ENCODE data around the gene RMDN2. TPM values are rescaled to one million over a fixed set of nuclear protein-coding genes. Genes with fewer than 3 reads are reported as not detected.

The RMDN2 gene
- total RNA-seq, 3 donors from 2014 or later = 9.8 to 14.4 (median 11.5) TPM

DNA sequence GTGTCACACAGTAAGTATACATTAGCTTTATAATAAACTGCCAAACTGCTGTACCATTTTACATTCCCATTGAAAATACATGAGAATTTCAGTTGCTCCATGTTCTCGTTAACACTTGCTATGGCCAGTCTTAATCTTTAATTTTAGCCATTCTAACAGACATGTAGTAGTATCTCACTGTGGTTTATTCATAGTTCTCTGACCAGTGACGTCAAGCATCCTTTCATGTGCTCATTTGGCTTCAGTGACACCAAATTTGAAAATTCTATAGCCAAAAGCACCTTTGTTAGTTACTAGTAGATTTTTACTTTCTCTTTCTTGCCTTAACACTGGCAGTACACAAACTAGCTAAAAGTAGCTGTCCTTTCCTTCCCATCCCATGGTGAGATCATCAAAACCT is 107.9 kb downstream of the RMDN2 start:
- no peak for DNase-seq (ENCODE audit: low spot score in 2 of 2)
- intact Hi-C loops (cut with DNase I; ENCODE audit: low total_unique reads) = no loop called here
- no peaks in the 10 kb centered on the region for H3K36me3 ChIP-seq
- H3K4me3 ChIP-seq = no peak overlapping the region
- no peaks in the 10 kb centered on the region for H3K9me3 ChIP-seq
- no peak overlapping the region for H3K27ac ChIP-seq
- no peaks in the 10 kb centered on the region for H3K27me3 ChIP-seq
- TF ChIP-seq POLR2A (IDR thresholded peaks at IDR 0.05) = no peak
- no peak for TF ChIP-seq POLR2AphosphoS5 (IDR thresholded peaks at IDR 0.05)
- TF ChIP-seq CTCF (IDR thresholded peaks at IDR 0.05) = no peak
- H3K4me1 ChIP-seq = no peaks in the 10 kb centered on the region

- no peaks in the 10 kb centered on the region for H3K4me1 ChIP-seq
- H3K27ac ChIP-seq = peak overlapping the region in 1 of 2 donors; percentile 21
- intact Hi-C loops (cut with DNase I; ENCODE audit: low total_unique reads) = no loop called here
- H3K36me3 ChIP-seq = no peaks in the 10 kb centered on the region
- H3K27me3 ChIP-seq = no peaks in the 10 kb centered on the region
- TF ChIP-seq POLR2AphosphoS5 (IDR thresholded peaks at IDR 0.05) (no peak), POLR2A (IDR thresholded peaks at IDR 0.05) (no peak), CTCF (IDR thresholded peaks at IDR 0.05) (no peak)
- H3K4me3 ChIP-seq = no peak overlapping the region
- H3K9me3 ChIP-seq = no peaks in the 10 kb centered on the region
- DNase-seq (ENCODE audit: low spot score in 2 of 2) = no peak
Observed at GRCh38 chr2:38033646-38034045, 108.6 kb downstream of the RMDN2 start.

DNA sequence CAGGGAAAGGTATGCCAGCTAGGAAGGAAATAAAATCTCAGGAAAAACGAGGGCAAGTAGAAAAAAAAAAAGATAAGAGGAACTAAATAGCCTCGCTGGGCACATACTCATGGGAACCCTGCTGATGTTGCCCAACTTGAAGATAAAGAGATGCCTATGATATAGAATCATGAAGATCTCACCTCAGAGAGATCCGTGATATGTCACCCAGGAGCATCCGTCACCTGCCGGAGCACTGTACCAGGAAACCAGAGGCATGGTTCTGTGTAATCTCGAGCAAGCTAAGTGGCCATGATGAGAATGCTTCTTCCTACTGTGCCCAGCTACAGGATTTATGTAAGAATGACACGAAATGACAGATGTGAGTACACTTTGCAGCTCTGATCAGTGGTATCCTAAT is 110.9 kb downstream of the RMDN2 start:
- TF ChIP-seq CTCF (IDR thresholded peaks at IDR 0.05) (no peak), POLR2AphosphoS5 (IDR thresholded peaks at IDR 0.05) (no peak), POLR2A (IDR thresholded peaks at IDR 0.05) (no peak)
- no peak for DNase-seq (ENCODE audit: low spot score in 2 of 2)
- Histone ChIP-seq H3K27ac (no peak overlapping the region), H3K4me3 (no peak overlapping the region), H3K36me3 (no peaks in the 10 kb centered on the region), H3K27me3 (no peaks in the 10 kb centered on the region), H3K9me3 (no peaks in the 10 kb centered on the region), H3K4me1 (no peaks in the 10 kb centered on the region)
- intact Hi-C loops (cut with DNase I; ENCODE audit: low total_unique reads) = no loop called here

DNA sequence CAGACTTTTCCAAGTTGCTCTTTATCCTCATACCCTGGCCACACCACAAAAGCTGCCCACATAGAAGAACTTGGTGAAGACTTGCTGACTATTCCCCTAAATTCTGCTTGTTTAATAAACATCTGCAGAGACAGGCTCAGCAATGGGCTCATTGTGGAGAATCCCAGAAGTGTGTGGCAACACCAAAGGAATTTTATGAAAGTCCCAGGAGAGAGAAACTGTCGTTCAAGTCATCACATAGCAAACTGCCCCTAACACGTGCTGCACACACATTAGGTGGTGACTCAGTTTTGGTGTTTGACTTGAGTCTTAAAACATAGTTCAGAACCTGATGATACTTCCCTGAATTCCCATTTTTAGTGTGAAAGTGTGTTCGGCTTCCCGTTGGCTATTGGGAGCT is 112.2 kb downstream of the RMDN2 start:
- H3K36me3 ChIP-seq = no peaks in the 10 kb centered on the region
- TF ChIP-seq CTCF (IDR thresholded peaks at IDR 0.05) (no peak), POLR2A (IDR thresholded peaks at IDR 0.05) (no peak)
- DNase-seq (ENCODE audit: low spot score in 2 of 2) = no peak
- H3K4me3 ChIP-seq = peak overlapping the region in 1 of 3 donors; percentile 60
- H3K4me1 ChIP-seq = no peaks in the 10 kb centered on the region
- no peaks in the 10 kb centered on the region for H3K27me3 ChIP-seq
- H3K9me3 ChIP-seq = no peaks in the 10 kb centered on the region
- intact Hi-C loops (cut with DNase I; ENCODE audit: low total_unique reads) = no loop called here
- H3K27ac ChIP-seq = peak overlapping the region; percentile 56 to 90

DNA sequence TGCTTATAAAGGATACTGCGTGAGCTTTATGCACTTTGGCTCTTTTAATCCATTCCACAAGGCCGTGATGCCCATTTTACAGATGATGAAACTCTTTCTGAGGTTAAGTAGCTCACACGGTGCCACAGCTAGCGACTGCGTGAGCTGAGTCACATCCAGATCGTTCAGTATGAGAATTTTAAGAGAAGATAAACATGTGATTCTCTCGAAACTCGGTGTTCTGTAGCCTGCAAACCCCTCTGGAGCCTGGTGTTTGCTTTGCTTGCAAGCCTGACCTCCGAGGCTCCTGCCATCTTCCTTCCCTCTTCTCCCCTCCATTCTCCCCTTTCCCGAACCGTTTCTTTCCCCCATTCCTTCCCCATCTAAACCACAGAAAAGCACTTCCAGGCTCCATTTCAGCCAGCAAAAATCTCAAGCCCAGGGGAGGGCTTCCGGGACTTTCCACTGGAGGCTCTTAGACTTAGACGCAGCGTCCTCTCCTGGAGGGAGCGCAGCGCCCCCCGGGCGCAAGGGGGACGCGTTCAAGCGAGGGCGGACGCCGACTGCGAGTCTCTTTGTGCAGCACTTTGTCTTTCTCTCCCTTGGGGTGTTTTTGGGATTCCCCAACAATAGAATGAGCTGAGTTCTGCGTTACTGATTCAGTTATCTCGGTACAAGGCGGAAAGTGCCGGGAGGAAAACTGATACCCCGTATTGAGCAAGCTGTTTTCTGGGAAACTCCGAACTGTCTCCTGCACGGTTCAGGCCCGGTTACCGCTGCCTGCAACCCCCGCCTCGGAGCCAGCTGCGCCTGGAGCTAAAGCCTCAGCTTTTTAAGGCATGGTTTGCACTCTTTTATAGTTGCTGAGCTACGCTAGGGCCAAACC is 112.9 kb downstream of the RMDN2 start:
- Histone ChIP-seq H3K9me3 (no peaks in the 10 kb centered on the region), H3K36me3 (no peaks in the 10 kb centered on the region), H3K27me3 (no peaks in the 10 kb centered on the region), H3K27ac (peak overlapping the region; percentile 56 to 90), H3K4me3 (peak overlapping the region; percentile 26 to 60 (median 30)), H3K4me1 (no peaks in the 10 kb centered on the region)
- no peak for TF ChIP-seq POLR2AphosphoS5 (IDR thresholded peaks at IDR 0.05)
- TF ChIP-seq POLR2A (IDR thresholded peaks at IDR 0.05) = no peak
- TF ChIP-seq CTCF (IDR thresholded peaks at IDR 0.05) = no peak
- DNase-seq (ENCODE audit: low spot score in 2 of 2) = no peak
- intact Hi-C loops (cut with DNase I; ENCODE audit: low total_unique reads) = no loop called here

Measured in breast epithelium (tissue), 4 donors.